Esophagus muscularis mucosa (tissue), 4 donors: Measurements from ENCODE around the gene SLC2A5. TPM values are rescaled to one million over a fixed set of nuclear protein-coding genes. Genes with fewer than 3 reads are reported as not detected.

Source experiments
- DNase-seq: peaks from one replicate; pipeline ENCODE4 v3.0.0-alpha.2; 2017; ENCODE audit errors: extremely low spot score
- H3K27ac ChIP-seq, 4 donors: fragments of 200-600 bp; sonication (generic); replicated peaks in 1 of 4; 1 replicate in 3 of 4; 2 replicates in 1 of 4; pipeline ENCODE4 v1.5.1; 2016 to 2019; ENCODE audit warnings: mild to moderate bottlenecking in 1 of 4
- H3K27me3 ChIP-seq, 4 donors: fragments of 200-600 bp; sonication (generic); one replicate each; pipeline versions ENCODE4 v1.5.1 to v1.6.0; 2016 to 2019
- H3K36me3 ChIP-seq, 4 donors: fragments of 200-600 bp; sonication (generic); one replicate each; pipeline ENCODE4 v1.5.1; 2016 to 2019
- H3K4me1 ChIP-seq, 4 donors: fragments of 200-600 bp; sonication (generic); one replicate each; pipeline ENCODE4 v1.5.1; 2016 to 2019
- H3K4me3 ChIP-seq, 4 donors: fragments of 200-600 bp; sonication (generic); 1 replicate in 2 of 4; 2 replicates in 2 of 4; pipeline ENCODE4 v1.5.1; 2016 to 2019; ENCODE audit warnings: mild to moderate bottlenecking in 4 of 4, moderate library complexity in 1 of 4
- H3K9me3 ChIP-seq, 4 donors: fragments of 200-600 bp; sonication (generic); 1 replicate in 3 of 4; 2 replicates in 1 of 4; pipeline ENCODE4 v1.5.1; 2016 to 2019
- CTCF ChIP-seq, 3 experiments: fragments of 200-600 bp in 2 of 3; fragments of 450-650 bp in 1 of 3; sonication (generic) in 2 of 3; IDR thresholded peaks; one replicate each; pipeline ENCODE4 v1.5.1; 2017 to 2019; ENCODE audit warnings: antibody characterized with exemption in 3 of 3, mild to moderate bottlenecking in 2 of 3, moderate library complexity in 1 of 3
- EP300 ChIP-seq: sonication (generic); formaldehyde crosslinking; IDR thresholded peaks from one replicate; pipeline ENCODE4 v1.6.1; 2017; ENCODE audit warnings: antibody characterized with exemption
- POLR2A ChIP-seq: fragments of 450-650 bp; IDR thresholded peaks from one replicate; pipeline ENCODE4 v1.6.1; 2017; ENCODE audit warnings: antibody characterized with exemption, moderate library complexity, mild to moderate bottlenecking, low read depth
- POLR2AphosphoS5 ChIP-seq, 2 donors: sonication (generic); formaldehyde crosslinking; IDR thresholded peaks; one replicate each; pipeline ENCODE4 v1.6.1; 2017; ENCODE audit warnings: antibody characterized with exemption in 2 of 2
- WGBS: methylation state at CpG from one replicate; pipeline ENCODE4 v1.1.5; 2018; 5-methylcytosine and 5-hydroxymethylcytosine counted together
- intact Hi-C: fragments of 100-400 bp; cut with DNase I; formaldehyde crosslinking; loops from one replicate; pipeline ENCODE4 v1.15.1; 2023
- total RNA-seq, 4 donors: library from RNA; depleted of rRNA; stranded (reverse); fragments of >200 nt; gene quantifications; one replicate each; pipeline versions ENCODE4 v1.1.0 to v1.2.1, GENCODE V29; 2016

Gene SLC2A5
- total RNA-seq, 4 donors from 2014 or later: 0.06 to 2.0 (median 0.57) TPM; not detected in 1

DNA sequence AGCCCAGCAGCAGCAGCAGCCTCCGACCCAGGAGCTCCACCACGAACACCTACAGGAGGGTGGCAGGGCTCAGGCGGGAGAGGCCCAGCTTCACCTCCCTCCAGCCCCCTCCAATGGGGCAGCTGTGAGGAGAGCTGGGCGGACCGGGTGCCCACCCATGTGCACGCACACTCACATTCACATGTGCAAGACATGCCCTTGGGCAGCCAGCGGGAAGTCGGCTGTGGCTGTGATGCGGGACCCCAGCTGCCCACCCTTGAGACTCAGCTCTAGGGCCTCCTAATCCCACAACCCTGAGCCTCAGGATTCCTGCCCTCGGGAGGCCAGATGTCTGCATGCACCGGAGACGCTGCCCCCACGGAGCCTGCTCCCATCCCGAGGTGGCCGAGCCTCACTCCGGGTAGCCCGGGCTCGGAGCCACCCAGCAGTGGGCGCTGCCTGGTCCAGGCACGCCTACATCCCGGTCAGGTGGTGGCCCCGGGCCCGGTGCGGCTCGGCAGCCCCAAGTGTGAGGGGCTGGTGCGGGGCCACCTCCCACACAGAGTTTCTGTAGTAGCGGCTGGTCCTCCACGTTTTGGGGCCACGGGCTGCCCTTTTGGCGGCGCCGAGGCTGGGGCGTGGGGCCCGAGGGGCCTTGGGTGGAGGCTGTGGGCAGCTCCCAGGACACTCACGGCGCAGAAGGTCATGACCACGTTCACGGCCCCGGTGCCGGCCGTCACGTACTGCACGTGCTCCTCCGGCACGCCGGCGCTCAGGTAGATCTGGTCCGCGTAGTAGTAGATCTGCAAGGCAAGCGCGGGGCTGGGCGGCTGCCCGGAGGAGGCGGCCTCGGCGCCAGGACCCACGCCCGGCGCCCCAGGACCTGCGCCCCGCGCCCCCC lies 30.3 kb downstream of the SLC2A5 start:
- H3K9me3 ChIP-seq: peaks cover 0 to 16% (median 7%) of the 10 kb centered on the region in 4 donors
- H3K27me3 ChIP-seq: no peaks in the 10 kb centered on the region
- H3K36me3 ChIP-seq: no peaks in the 10 kb centered on the region
- DNase-seq: no peak
- TF ChIP-seq EP300: no peak
- TF ChIP-seq CTCF (IDR thresholded peaks at IDR 0.05): no peak
- no peak for TF ChIP-seq POLR2A
- no peak for TF ChIP-seq POLR2AphosphoS5 (IDR thresholded peaks at IDR 0.05)
- WGBS: 60% methylated on average over 7 of the region's 62 CpGs
- intact Hi-C loops: no loop called here
- peak overlapping the region in 1 of 4 donors; percentile 14 for H3K4me3 ChIP-seq
- H3K27ac ChIP-seq: no peak overlapping the region
- peaks cover 0 to 9% (median 2%) of the 10 kb centered on the region in 4 donors for H3K4me1 ChIP-seq

GRCh38 chr1:9038338-9038650 lies 31.1 kb downstream of the SLC2A5 start:
- TF ChIP-seq CTCF (IDR thresholded peaks at IDR 0.05) (no peak), POLR2A (no peak), EP300 (no peak)
- DNase-seq: no peak
- WGBS: 96% methylated on average over 7 of the region's 8 CpGs
- peaks cover 0 to 9% (median 2%) of the 10 kb centered on the region in 4 donors for H3K4me1 ChIP-seq
- H3K9me3 ChIP-seq: peaks cover 0 to 16% (median 7%) of the 10 kb centered on the region in 4 donors
- no peaks in the 10 kb centered on the region for H3K36me3 ChIP-seq
- H3K4me3 ChIP-seq: no peak overlapping the region
- H3K27me3 ChIP-seq: no peaks in the 10 kb centered on the region
- no peak overlapping the region for H3K27ac ChIP-seq
- intact Hi-C loops: no loop called here

DNA sequence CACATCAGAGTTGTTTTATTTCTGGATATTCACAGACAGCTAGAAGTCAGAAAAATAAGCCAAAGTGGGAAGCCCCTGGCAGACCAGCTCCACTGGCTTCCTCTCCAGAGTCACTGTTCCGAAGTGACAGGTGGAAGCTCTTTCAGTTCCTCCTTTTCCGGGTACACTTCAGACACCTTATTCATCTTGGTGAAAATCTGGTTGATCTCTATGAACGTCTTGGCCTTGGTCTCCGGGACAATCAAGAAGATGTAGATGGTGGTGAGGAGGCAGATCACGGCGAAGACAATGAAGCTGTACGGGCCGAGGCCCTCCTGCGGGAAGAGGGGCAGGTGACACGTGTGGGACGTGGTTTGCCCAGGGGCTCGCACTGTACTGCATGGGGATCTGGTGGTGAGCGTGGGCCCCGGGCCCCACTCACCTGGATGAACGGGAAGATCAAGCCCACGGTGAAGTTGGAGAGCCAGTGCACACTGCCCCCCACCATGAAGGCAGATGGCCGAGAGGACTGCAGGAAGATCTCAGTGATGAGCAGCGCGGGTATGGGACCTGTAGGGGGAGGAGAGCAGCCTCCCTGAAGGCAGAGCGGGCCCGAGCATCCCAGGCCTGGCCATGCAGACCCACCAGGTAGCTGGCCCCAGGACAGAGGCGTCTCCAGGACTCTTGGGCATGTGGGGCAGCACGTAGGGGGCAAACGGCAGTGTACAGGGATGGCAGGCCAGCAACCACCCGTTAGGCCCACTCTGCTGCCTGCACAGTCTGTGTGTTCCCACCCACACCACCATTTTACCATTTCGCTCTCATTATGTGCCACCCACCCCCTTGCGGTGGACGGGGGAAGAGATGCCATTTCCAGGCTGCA lies 31.7 kb downstream of the SLC2A5 start:
- intact Hi-C loops: no loop called here
- H3K27ac ChIP-seq: no peak overlapping the region
- no peak overlapping the region for H3K4me3 ChIP-seq
- DNase-seq: no peak
- no peaks in the 10 kb centered on the region for H3K27me3 ChIP-seq
- peaks cover 0 to 16% (median 7%) of the 10 kb centered on the region in 4 donors for H3K9me3 ChIP-seq
- no peaks in the 10 kb centered on the region for H3K36me3 ChIP-seq
- TF ChIP-seq CTCF (IDR thresholded peaks at IDR 0.05) (no peak), POLR2AphosphoS5 (IDR thresholded peaks at IDR 0.05) (no peak), POLR2A (no peak), EP300 (no peak)
- peaks cover 0 to 9% (median 2%) of the 10 kb centered on the region in 4 donors for H3K4me1 ChIP-seq
- WGBS: 85% methylated on average over 23 of the region's 28 CpGs

- WGBS: 97% methylated on average over 2 of the region's 2 CpGs
- no peak for DNase-seq
- TF ChIP-seq CTCF (IDR thresholded peaks at IDR 0.05) (no peak), EP300 (no peak), POLR2AphosphoS5 (IDR thresholded peaks at IDR 0.05) (no peak)
These were observed 34.2 kb downstream of the SLC2A5 start for GRCh38 chr1:9035226-9035625.

More at GRCh38 chr1:9035226-9035625, 34.2 kb downstream of the SLC2A5 start:
- intact Hi-C loops: no loop called here
- no peak overlapping the region for H3K27ac ChIP-seq
- H3K4me3 ChIP-seq: no peak overlapping the region
- no peaks in the 10 kb centered on the region for H3K36me3 ChIP-seq
- H3K9me3 ChIP-seq: peaks cover 0 to 21% (median 7%) of the 10 kb centered on the region in 4 donors
- H3K27me3 ChIP-seq: no peaks in the 10 kb centered on the region
- peaks cover 3 to 27% (median 19%) of the 10 kb centered on the region in 4 donors for H3K4me1 ChIP-seq
